ENCODE results near the gene ST3GAL4.
A peak's percentile ranks its signal among the peaks of the same experiment; 100 is the strongest.
"Not testable (repeated sequence)": the region's sequence is repeated elsewhere in the genome, so short reads cannot be mapped to it uniquely, and the experiment has no call there.

The ST3GAL4 gene

GRCh38 chr11:126331286-126331685 lies 24.2 kb upstream of the ST3GAL4 start:
- DNase-seq = no peak

- peak; percentile 32 to 36 for DNase-seq
Measured at GRCh38 chr11:126332221-126332711, 23.2 kb upstream of the ST3GAL4 start.

- no peak for DNase-seq
Measured at GRCh38 chr11:126333142-126333541, 22.3 kb upstream of the ST3GAL4 start.

- DNase-seq = no peak
Measured at GRCh38 chr11:126334659-126335462, 20.6 kb upstream of the ST3GAL4 start.

DNA sequence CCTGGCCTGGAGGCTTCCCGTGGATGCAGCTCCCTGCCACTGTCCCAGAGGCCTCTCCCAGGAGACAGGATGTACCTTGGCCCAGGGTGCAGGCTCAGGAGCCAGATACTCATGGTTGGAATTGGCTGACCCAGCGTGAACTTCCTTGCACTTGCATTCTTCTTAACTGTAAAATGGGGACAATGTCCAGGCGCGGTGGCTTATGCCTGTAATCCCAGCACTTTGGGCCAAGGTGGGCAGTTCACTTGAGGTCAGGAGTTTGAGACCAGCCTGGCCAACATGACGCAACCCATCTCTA lies 20.1 kb upstream of the ST3GAL4 start:
- DNase-seq = no peak

- DNase-seq = no peak
Measured at GRCh38 chr11:126336138-126336541, 19.3 kb upstream of the ST3GAL4 start.

DNA sequence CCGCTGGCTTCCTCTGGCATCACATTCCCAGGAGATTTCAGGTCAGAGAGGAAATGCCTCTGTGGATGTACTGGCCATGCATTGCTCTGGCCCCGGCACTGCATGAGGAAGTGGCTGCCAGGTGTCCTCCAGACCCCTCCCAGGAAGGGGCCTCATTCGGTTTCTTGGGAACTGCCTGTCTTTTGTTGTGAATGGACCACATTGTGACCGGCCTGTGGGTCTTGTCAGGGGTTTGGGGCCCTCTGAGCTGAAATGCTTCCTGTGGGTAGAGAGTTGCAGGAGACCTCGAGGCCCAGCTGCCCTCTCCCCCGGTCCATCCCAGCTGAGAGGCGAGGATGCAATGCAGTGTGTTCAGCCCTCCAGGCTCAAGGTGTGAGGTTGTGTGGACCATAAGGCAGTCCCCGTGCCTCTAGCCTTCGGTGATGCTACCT lies 18.8 kb upstream of the ST3GAL4 start:
- no peak for DNase-seq

DNA sequence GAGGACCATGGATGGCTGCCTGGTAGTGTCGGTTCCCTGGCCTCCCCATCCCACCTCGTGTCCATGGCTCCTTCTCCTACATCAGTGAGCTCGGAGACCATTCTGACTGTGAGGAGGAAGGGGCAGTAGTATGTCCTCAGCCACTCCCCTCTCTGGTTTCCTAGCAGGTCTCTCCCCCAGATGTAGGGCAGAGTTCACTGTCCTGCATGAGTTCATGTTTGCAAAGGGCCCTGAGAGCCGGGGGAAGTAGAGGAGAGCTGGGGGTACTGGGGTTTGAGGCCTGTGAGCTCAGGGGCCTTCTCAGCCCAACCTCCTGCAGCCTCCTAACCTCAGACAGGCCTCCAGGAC lies 18.4 kb upstream of the ST3GAL4 start:
- no peak for DNase-seq

GRCh38 chr11:126337474-126338241 lies 17.8 kb upstream of the ST3GAL4 start:
- no peak for DNase-seq

DNA sequence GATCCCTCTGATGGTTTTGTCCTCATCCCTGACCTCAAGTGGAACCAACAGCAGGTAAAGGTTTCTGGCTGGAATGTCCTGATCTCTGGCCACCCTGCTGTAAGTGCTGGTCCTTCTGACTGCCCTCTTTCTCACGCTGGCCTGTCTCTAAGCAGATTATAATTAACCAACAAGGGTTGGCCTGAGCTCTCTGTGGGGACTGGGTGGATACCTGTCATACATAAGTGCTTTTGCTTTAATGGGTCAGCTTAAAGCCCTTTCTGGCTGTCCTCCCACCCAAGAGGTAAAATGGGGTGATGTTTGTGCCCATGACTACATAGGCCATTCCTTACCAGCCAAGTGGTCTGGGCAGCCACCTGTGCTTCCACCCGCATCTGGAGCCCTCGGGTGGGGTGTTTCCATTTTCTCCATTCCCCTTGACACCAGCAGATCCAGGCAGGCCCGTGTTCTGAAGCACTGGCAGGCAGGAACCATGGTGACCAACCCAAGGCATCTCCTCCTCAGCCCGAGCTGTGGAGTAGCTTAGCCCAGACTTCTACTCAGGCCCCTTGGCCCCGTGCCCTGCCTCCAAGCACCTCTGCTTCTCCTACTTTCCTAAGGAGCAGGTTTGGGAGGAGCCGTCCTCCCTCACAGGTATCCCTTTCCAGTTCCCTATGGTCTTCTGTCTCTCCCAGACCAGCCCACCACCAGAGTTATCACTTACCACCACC lies 17.0 kb upstream of the ST3GAL4 start:
- DNase-seq = no peak

- no peak for DNase-seq
Measured at GRCh38 chr11:126339073-126339862, 16.2 kb upstream of the ST3GAL4 start.

DNA sequence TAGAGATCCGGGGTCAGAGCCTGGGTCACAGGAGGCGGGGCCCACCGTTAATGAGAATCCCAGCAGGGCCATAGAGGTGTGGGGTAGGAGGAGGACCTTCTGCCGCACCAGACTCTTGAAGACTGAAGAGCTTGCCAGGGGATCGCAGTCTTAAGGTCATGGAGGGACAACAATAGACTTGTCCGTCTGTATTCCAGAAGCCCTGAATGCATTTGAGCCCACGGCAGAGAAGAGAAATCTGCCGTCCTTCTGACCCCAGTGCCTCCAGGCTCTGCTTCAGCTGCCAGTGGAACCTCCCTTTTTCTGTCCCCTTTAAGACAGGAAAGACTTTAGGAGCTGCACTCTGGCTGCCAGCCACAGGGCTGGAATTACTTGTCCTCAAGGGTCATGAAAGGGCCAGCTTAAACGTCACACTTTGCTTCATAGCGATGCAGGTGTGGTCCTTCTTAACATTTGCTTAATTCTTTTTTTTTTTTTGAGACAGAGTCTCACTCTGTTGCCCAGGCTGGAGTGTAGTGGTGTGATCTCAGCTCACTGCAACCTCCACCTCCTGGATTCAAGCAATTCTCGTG lies 15.5 kb upstream of the ST3GAL4 start:
- no peak for DNase-seq

DNA sequence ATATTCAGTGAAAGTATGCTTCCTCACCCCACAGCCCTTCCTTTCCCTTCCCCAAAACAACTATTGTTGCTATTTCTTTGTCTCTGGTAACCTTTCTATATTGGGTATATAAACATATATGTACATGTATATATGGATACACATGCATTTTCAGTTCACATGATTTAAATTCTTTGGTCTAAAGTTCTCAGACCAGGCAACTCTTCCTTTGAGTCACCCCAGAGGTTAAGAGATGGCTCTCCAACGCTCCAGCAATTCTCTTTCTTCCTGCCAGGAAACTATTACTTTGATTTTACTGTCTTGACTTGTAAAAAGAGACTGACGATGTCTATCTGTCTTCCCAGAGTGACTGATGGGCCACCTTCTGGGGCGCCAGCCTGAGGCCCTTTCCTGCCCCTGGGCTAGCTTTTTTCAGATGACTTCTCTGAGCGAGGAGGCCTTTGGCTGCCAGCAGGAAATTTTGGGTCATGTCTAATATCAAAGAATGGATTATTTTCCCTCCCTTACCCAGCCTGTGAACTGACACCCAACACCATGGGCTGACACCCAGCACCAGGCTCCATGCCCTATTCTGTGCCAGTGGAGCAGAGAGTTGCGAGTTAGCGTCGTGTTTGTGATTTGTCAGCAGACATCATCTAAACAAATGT lies 14.4 kb upstream of the ST3GAL4 start:
- DNase-seq = no peak

DNA sequence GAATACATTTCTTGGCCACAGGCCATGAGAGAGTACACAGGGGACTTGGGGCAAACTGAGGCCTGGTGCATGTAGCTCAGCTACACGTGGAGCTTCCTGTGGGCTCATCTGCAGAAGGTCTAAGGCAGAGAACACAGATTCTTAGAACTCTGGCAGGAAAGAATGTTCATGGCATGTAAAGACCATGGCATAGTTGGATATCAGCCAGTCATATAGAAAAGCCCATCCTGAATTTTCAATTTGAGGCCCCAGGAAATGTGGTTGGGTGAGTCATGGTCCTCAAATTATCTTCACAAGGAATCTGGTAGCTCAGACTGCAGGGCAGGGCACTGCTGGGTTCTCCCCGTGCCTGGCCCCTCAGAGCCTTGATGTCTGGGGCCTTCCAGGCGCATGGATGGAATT lies 13.7 kb upstream of the ST3GAL4 start:
- DNase-seq = no peak

DNA sequence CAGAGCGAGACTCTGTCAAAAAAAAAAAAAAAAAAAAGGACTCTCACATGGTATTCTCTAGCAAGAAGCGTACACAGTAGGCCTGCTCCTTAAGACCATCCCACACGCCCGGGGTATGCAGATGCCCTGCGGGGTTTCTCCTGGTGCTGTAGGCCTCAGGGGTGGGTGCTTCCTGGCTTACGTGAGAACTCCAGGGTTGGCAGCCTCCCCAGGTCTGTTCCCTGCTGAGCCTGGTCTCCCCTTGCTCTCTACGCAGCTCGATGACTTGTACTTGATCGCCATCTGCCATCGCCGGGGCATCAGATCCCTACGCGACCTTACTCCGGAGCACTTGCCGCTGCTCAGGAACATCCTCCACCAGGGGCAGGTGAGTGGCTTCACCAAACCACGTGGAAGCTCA lies 12.4 kb upstream of the ST3GAL4 start:
- DNase-seq = no peak

GRCh38 chr11:126344141-126345080 lies 11.1 kb upstream of the ST3GAL4 start:
- DNase-seq = no peak

GRCh38 chr11:126345283-126345682 lies 10.2 kb upstream of the ST3GAL4 start:
- DNase-seq = no peak

DNA sequence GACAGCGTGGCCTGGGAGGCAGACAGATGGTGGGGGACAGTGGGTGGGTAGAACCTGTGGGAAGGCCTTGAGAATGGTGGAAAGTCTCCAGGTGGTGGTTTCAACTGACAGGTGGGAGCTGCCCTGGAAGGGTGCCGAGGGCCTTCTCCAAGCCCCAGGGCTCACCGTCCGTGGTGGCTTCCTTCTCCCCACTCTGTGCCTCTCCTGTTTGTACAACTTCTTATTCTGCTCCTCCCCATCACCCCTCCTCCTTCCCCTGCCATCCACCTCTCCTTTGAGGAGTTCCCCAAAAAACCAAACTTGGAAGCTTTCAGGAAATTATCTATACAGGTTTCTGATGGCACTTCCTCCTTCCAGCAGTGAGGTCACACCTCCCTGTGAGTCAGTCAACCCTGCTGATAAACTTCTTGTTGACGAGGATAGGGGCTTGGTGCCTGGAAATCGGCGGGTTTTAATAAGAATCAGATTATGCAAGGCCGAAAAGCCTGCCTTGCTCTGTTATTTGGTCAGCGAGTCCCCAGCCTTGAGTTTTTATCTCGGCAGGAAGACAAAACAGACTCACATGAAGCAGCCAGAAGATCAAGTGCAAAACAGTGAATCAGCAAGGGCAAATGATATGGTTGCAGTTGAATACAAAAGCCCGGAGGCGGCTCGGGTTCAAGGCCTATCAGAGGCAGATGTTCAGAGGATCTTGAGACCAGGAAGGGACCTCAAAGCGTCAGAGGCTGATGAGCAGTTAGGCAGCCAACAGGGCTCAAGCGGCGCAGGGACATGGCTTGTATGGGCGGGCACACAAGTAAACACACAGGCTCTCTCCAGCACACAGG lies 9.5 kb upstream of the ST3GAL4 start:
- DNase-seq = peak; percentile 14 to 76

GRCh38 chr11:126346586-126346940 lies 8.9 kb upstream of the ST3GAL4 start:
- no peak for DNase-seq

- DNase-seq = not testable (repeated sequence)
Measured at GRCh38 chr11:126346946-126347345, 8.5 kb upstream of the ST3GAL4 start.
